Upper lobe of right lung (tissue), 1 donor: ENCODE results near the gene TOR1B. TPM values are rescaled to one million over a fixed set of nuclear protein-coding genes. Genes with fewer than 3 reads are reported as not detected.
"Not testable (repeated sequence)": the region's sequence is repeated elsewhere in the genome, so short reads cannot be mapped to it uniquely, and the experiment has no call there.

Experiments used
- ATAC-seq: fragments of 200-7000 bp; cut with Tn5 transposase; one replicate; pipeline ENCODE4 v1.9.1; 2020; ENCODE audit warnings: mild to moderate bottlenecking, moderate library complexity
- DNase-seq: peaks from one replicate; pipeline ENCODE4 v3.0.0-alpha.2; 2020
- H3K27ac ChIP-seq: fragments of 200-600 bp; one replicate; pipeline ENCODE4 v1.8.0; 2022
- H3K27me3 ChIP-seq: fragments of 200-600 bp; one replicate; pipeline ENCODE4 v1.8.0; 2022; ENCODE audit warnings: mild to moderate bottlenecking
- H3K36me3 ChIP-seq: fragments of 200-600 bp; one replicate; pipeline ENCODE4 v1.8.0; 2022
- H3K4me1 ChIP-seq: fragments of 200-600 bp; one replicate; pipeline ENCODE4 v1.8.0; 2022
- H3K4me3 ChIP-seq: fragments of 200-600 bp; one replicate; pipeline ENCODE4 v1.8.0; 2022; ENCODE audit warnings: mild to moderate bottlenecking
- H3K9me3 ChIP-seq: fragments of 200-600 bp; one replicate; pipeline ENCODE4 v1.8.0; 2022
- CTCF ChIP-seq: fragments of 200-600 bp; IDR thresholded peaks from one replicate; pipeline ENCODE4 v1.8.0; 2022; ENCODE audit warnings: antibody characterized with exemption
- intact Hi-C: fragments of 100-400 bp; cut with DNase I; formaldehyde crosslinking; loops from one replicate; pipeline ENCODE4 v1.11.0; 2022
- total RNA-seq: library from RNA; stranded (reverse); fragmentation: NEBNext Ultra II Directional; extraction: Animal tissue kit (Norgen Biotek cat#: 25700); gene quantifications from one replicate; pipeline ENCODE4 v1.2.1, GENCODE V29; 2021
- donor health status: DM: no; HTN: yes; CAD: no; lungs with severe emphysema.

TOR1B gene
- total RNA-seq, 1 donor from 2014 or later: 26.0 TPM

- Histone ChIP-seq H3K9me3 (no peaks in the 10 kb centered on the region), H3K27me3 (no peaks in the 10 kb centered on the region), H3K4me1 (peaks cover 18% of the 10 kb centered on the region), H3K27ac (no peak overlapping the region), H3K36me3 (no peaks in the 10 kb centered on the region), H3K4me3 (no peak overlapping the region)
- no peak for TF ChIP-seq CTCF
- intact Hi-C loops: no loop called here
- ATAC-seq: no peak
- DNase-seq: no peak
Measured at GRCh38 chr9:129774791-129775447, 28.1 kb upstream of the TOR1B start.

- DNase-seq (no peak), ATAC-seq (no peak)
- Histone ChIP-seq H3K4me3 (no peak overlapping the region), H3K4me1 (peaks cover 18% of the 10 kb centered on the region), H3K27ac (no peak overlapping the region), H3K27me3 (no peaks in the 10 kb centered on the region), H3K36me3 (no peaks in the 10 kb centered on the region), H3K9me3 (no peaks in the 10 kb centered on the region)
- no peak for TF ChIP-seq CTCF
- intact Hi-C loops: no loop called here
Measured at GRCh38 chr9:129775448-129775798, 27.6 kb upstream of the TOR1B start.

- H3K4me3 ChIP-seq, DNase-seq, H3K27ac ChIP-seq, ATAC-seq, H3K36me3 ChIP-seq, H3K27me3 ChIP-seq, intact Hi-C loops, H3K9me3 ChIP-seq: not testable (repeated sequence)
- H3K4me1 ChIP-seq: peaks cover 18% of the 10 kb centered on the region
Measured at GRCh38 chr9:129776096-129776495, 26.9 kb upstream of the TOR1B start.

GRCh38 chr9:129776566-129776937 lies 26.4 kb upstream of the TOR1B start:
- intact Hi-C loops: no loop called here
- ATAC-seq: no peak
- Histone ChIP-seq H3K4me3 (no peak overlapping the region), H3K4me1 (peaks cover 18% of the 10 kb centered on the region), H3K9me3 (no peaks in the 10 kb centered on the region), H3K27ac (peak overlapping the region; percentile 55), H3K27me3 (no peaks in the 10 kb centered on the region), H3K36me3 (no peaks in the 10 kb centered on the region)
- no peak for TF ChIP-seq CTCF
- DNase-seq: no peak

- ATAC-seq: peak; percentile 89
- intact Hi-C loops: no loop called here
- Histone ChIP-seq H3K27ac (peak overlapping the region; percentile 55), H3K4me1 (peaks cover 18% of the 10 kb centered on the region), H3K36me3 (no peaks in the 10 kb centered on the region), H3K9me3 (no peaks in the 10 kb centered on the region), H3K27me3 (no peaks in the 10 kb centered on the region), H3K4me3 (no peak overlapping the region)
- no peak for TF ChIP-seq CTCF
- DNase-seq: peak; percentile 91
Measured at GRCh38 chr9:129776938-129777768, 25.8 kb upstream of the TOR1B start.

GRCh38 chr9:129777769-129778130 lies 25.2 kb upstream of the TOR1B start:
- no peaks in the 10 kb centered on the region for H3K36me3 ChIP-seq
- no peak overlapping the region for H3K4me3 ChIP-seq
- no peak for DNase-seq
- H3K9me3 ChIP-seq: no peaks in the 10 kb centered on the region
- no peaks in the 10 kb centered on the region for H3K27me3 ChIP-seq
- no peak overlapping the region for H3K27ac ChIP-seq
- TF ChIP-seq CTCF: no peak
- intact Hi-C loops: no loop called here
- peaks cover 18% of the 10 kb centered on the region for H3K4me1 ChIP-seq
- ATAC-seq: no peak
